Liver (tissue), 9 donors: ENCODE data around the gene RUNDC1. TPM values are rescaled to one million over a fixed set of nuclear protein-coding genes. Genes with fewer than 3 reads are reported as not detected.

Source experiments
- DNase-seq: peaks from one replicate; pipeline ENCODE4 v3.0.0-alpha.2; 2017; ENCODE audit warnings: low spot score
- H3K27ac ChIP-seq, 2 donors: one replicate each; pipeline ENCODE4 v1.7.0; 2013; ENCODE audit warnings: inconsistent platforms in 2 of 2, low read length in 2 of 2, control low read depth in 1 of 2, low read depth in 1 of 2, mild to moderate bottlenecking in 1 of 2
- H3K27me3 ChIP-seq, 4 donors: one replicate each; pipeline versions ENCODE4 v1.6.1 to v1.7.0; 2013; ENCODE audit warnings: low read length in 3 of 4, inconsistent platforms in 1 of 4, mild to moderate bottlenecking in 1 of 4, moderate library complexity in 1 of 4; ENCODE audit not compliant: control insufficient read depth in 4 of 4, insufficient read depth in 4 of 4
- H3K36me3 ChIP-seq, 4 donors: one replicate each; pipeline versions ENCODE4 v1.6.1 to v1.7.0; 2013; ENCODE audit warnings: low read length in 3 of 4, mild to moderate bottlenecking in 3 of 4, low read depth in 1 of 4, moderate library complexity in 1 of 4; ENCODE audit not compliant: control insufficient read depth in 4 of 4, insufficient read depth in 3 of 4
- H3K4me1 ChIP-seq, 4 donors: one replicate each; pipeline versions ENCODE4 v1.6.1 to v1.7.0; 2013; ENCODE audit warnings: low read length in 3 of 4, mild to moderate bottlenecking in 3 of 4, moderate library complexity in 1 of 4; ENCODE audit not compliant: control insufficient read depth in 4 of 4, insufficient read depth in 4 of 4
- H3K4me3 ChIP-seq, 3 donors: one replicate each; pipeline versions ENCODE4 v1.6.1 to v1.7.0; 2013; ENCODE audit warnings: low read length in 3 of 3, control low read depth in 1 of 3, low read depth in 1 of 3, mild to moderate bottlenecking in 1 of 3
- H3K9ac ChIP-seq, 2 donors: one replicate each; pipeline ENCODE4 v1.7.0; 2013; ENCODE audit warnings: low read length in 2 of 2, mild to moderate bottlenecking in 2 of 2, moderate library complexity in 2 of 2, control low read depth in 1 of 2, low read depth in 1 of 2
- H3K9me3 ChIP-seq, 4 donors: one replicate each; pipeline versions ENCODE4 v1.6.1 to v1.7.0; 2013; ENCODE audit warnings: low read length in 3 of 4; ENCODE audit not compliant: control insufficient read depth in 4 of 4
- ATF3 ChIP-seq: IDR thresholded peaks from 2 replicates; pipeline ENCODE4 v1.6.1; 2016; ENCODE audit warnings: antibody characterized with exemption
- CTCF ChIP-seq: fragments of 150-350 bp; IDR thresholded peaks from 2 replicates; pipeline ENCODE4 v1.5.1; 2017; ENCODE audit warnings: improper control_type of control experiment, low read depth, low read length; ENCODE audit not compliant: missing input control
- EGR1 ChIP-seq, 2 donors: IDR thresholded peaks; 2 replicates each; pipeline ENCODE4 v1.6.1; 2016 to 2018; ENCODE audit warnings: antibody characterized with exemption in 2 of 2, low read depth in 2 of 2
- FOXA1 ChIP-seq: IDR thresholded peaks from 2 replicates; pipeline ENCODE4 v1.6.1; 2016; ENCODE audit warnings: antibody characterized with exemption
- FOXA2 ChIP-seq: IDR thresholded peaks from 2 replicates; pipeline ENCODE4 v1.6.1; 2016; ENCODE audit warnings: antibody characterized with exemption
- GABPA ChIP-seq, 2 donors: IDR thresholded peaks in 1 of 2; conservative IDR thresholded peaks in 1 of 2; 2 replicates each; pipeline ENCODE4 v1.6.1; 2016; ENCODE audit warnings: antibody characterized with exemption in 2 of 2, mild to moderate bottlenecking in 1 of 2, moderate library complexity in 1 of 2
- HNF4A ChIP-seq, 2 donors: conservative IDR thresholded peaks; 2 replicates each; pipeline ENCODE4 v1.6.1; 2016; ENCODE audit warnings: antibody characterized with exemption in 2 of 2, mild to moderate bottlenecking in 2 of 2
- HNF4G ChIP-seq: IDR thresholded peaks from 2 replicates; pipeline ENCODE4 v1.6.1; 2016; ENCODE audit warnings: antibody characterized with exemption
- JUND ChIP-seq, 2 donors: IDR thresholded peaks; 2 replicates each; pipeline ENCODE4 v1.6.1; 2016; ENCODE audit warnings: antibody characterized with exemption in 2 of 2
- MAX ChIP-seq: IDR thresholded peaks from 2 replicates; pipeline ENCODE4 v1.6.1; 2016; ENCODE audit warnings: antibody characterized with exemption
- NR2F2 ChIP-seq: IDR thresholded peaks from 2 replicates; pipeline ENCODE4 v1.6.1; 2016; ENCODE audit warnings: antibody characterized with exemption
- RAD21 ChIP-seq, 2 donors: IDR thresholded peaks; 2 replicates each; pipeline ENCODE4 v1.6.1; 2016; ENCODE audit warnings: antibody characterized with exemption in 2 of 2, mild to moderate bottlenecking in 2 of 2
- REST ChIP-seq: IDR thresholded peaks from 2 replicates; pipeline ENCODE4 v1.6.1; 2016; ENCODE audit warnings: antibody characterized with exemption, mild to moderate bottlenecking
- RXRA ChIP-seq, 2 donors: IDR thresholded peaks; 2 replicates each; pipeline ENCODE4 v1.6.1; 2017 to 2018; ENCODE audit warnings: antibody characterized with exemption in 2 of 2, mild to moderate bottlenecking in 1 of 2
- SP1 ChIP-seq: IDR thresholded peaks from 2 replicates; pipeline ENCODE4 v1.6.1; 2018; ENCODE audit warnings: antibody characterized with exemption, mild to moderate bottlenecking
- TAF1 ChIP-seq: conservative IDR thresholded peaks from 2 replicates; pipeline ENCODE4 v1.6.1; 2016; ENCODE audit warnings: antibody characterized with exemption, mild to moderate bottlenecking
- YY1 ChIP-seq: IDR thresholded peaks from 2 replicates; pipeline ENCODE4 v1.6.1; 2016; ENCODE audit warnings: antibody characterized with exemption, mild to moderate bottlenecking
- ZBTB33 ChIP-seq: IDR thresholded peaks from 2 replicates; pipeline ENCODE4 v1.6.1; 2016; ENCODE audit warnings: antibody characterized with exemption
- WGBS: extraction: QIAGEN DNeasy Blood & Tissue Kit; methylation state at CpG from one replicate; pipeline ENCODE4 v1.1.7; 2013; 5-methylcytosine and 5-hydroxymethylcytosine counted together
- polyA plus RNA-seq, 2 donors: library from polyadenylated mRNA; stranded (reverse) in 1 of 2; unstranded in 1 of 2; fragments of 200-250 nt in 1 of 2; fragments of >200 nt in 1 of 2; fragmentation: Nextera tagmentation in 1 of 2; extraction: Ambion mirVana in 1 of 2; gene quantifications; one replicate each; pipeline versions ENCODE4 v1.2.1 to v1.2.3, GENCODE V29; 2013 to 2015
- total RNA-seq, 2 donors: library from RNA; depleted of rRNA; stranded (reverse); fragments of >200 nt; gene quantifications; one replicate each; pipeline ENCODE4 v1.2.3, GENCODE V29; 2014
- donor health status: healthy.
- donor health status: healthy.
- donor health status: healthy.
- donor health status: healthy.
- donor health status: healthy.

RUNDC1 gene
- total and polyA plus RNA-seq, 4 donors: 2.9 to 8.1 (median 4.4) TPM

GRCh38 chr17:42991471-42991870, 11.1 kb downstream of the RUNDC1 start:
- H3K9ac ChIP-seq: no peak overlapping the region
- DNase-seq: no peak
- TF ChIP-seq FOXA1 (no peak), GABPA (IDR thresholded peaks at IDR 0.05 in 1 of 2, conservative IDR thresholded peaks at IDR 0.05 in 1 of 2) (no peak), YY1 (no peak), REST (no peak), JUND (IDR thresholded peaks at IDR 0.05) (no peak), EGR1 (IDR thresholded peaks at IDR 0.05; ENCODE audit: low read depth in 2 of 2) (no peak), CTCF (no peak), TAF1 (no peak), FOXA2 (no peak), MAX (no peak), RAD21 (IDR thresholded peaks at IDR 0.05) (no peak), HNF4A (conservative IDR thresholded peaks at IDR 0.05) (no peak), ZBTB33 (no peak), SP1 (no peak), NR2F2 (no peak), HNF4G (no peak), ATF3 (no peak), RXRA (IDR thresholded peaks at IDR 0.05) (no peak)
- no peaks in the 10 kb centered on the region for H3K9me3 ChIP-seq
- 94% methylated on average over 6 of the region's 6 CpGs for WGBS
- no peak overlapping the region for H3K27ac ChIP-seq
- no peaks in the 10 kb centered on the region for H3K27me3 ChIP-seq
- peaks cover 24 to 50% (median 34%) of the 10 kb centered on the region in 4 donors for H3K36me3 ChIP-seq
- no peak overlapping the region for H3K4me3 ChIP-seq
- H3K4me1 ChIP-seq: no peaks in the 10 kb centered on the region
